Stomach (tissue), 9 donors: ENCODE results near the gene ST6GALNAC3. TPM values are rescaled to one million over a fixed set of nuclear protein-coding genes. Genes with fewer than 3 reads are reported as not detected.

Experiments
- DNase-seq, 2 donors: peaks; one replicate each; pipeline versions ENCODE4 v3.0.0 to v3.0.0-alpha.2; 2013 to 2019
- H3K27ac ChIP-seq, 5 donors: fragments of 200-600 bp in 4 of 5; sonication (generic) in 4 of 5; one replicate each; pipeline ENCODE4 v1.5.1; 2013 to 2019; ENCODE audit warnings: mild to moderate bottlenecking in 1 of 5, moderate library complexity in 1 of 5
- H3K27me3 ChIP-seq, 3 donors: fragments of 200-600 bp; sonication (generic); one replicate each; pipeline ENCODE4 v1.5.1; 2017 to 2019; ENCODE audit warnings: mixed run types in 1 of 3
- H3K36me3 ChIP-seq, 4 donors: fragments of 200-600 bp; sonication (generic); 1 replicate in 3 of 4; 2 replicates in 1 of 4; pipeline ENCODE4 v1.5.1; 2016 to 2019
- H3K4me1 ChIP-seq, 4 donors: fragments of 200-600 bp; sonication (generic); one replicate each; pipeline ENCODE4 v1.5.1; 2016 to 2019
- H3K4me3 ChIP-seq, 4 donors: fragments of 200-600 bp; sonication (generic) in 3 of 4; one replicate each; pipeline ENCODE4 v1.5.1; 2016 to 2019; ENCODE audit warnings: mild to moderate bottlenecking in 1 of 4
- H3K9me3 ChIP-seq, 4 donors: fragments of 200-600 bp; sonication (generic); one replicate each; pipeline ENCODE4 v1.5.1; 2016 to 2019
- CTCF ChIP-seq, 7 experiments: fragments of 450-650 bp in 4 of 7; fragments of 200-600 bp in 3 of 7; sonication (generic) in 3 of 7; IDR thresholded peaks; one replicate each; pipeline ENCODE4 v1.5.1; 2016 to 2019; ENCODE audit warnings: antibody characterized with exemption in 7 of 7, control low read depth in 2 of 7, mild to moderate bottlenecking in 1 of 7
- EP300 ChIP-seq: sonication (generic); formaldehyde crosslinking; IDR thresholded peaks from one replicate; pipeline ENCODE4 v1.6.1; 2017; ENCODE audit warnings: antibody characterized with exemption
- POLR2A ChIP-seq, 4 donors: fragments of 450-650 bp; IDR thresholded peaks; one replicate each; pipeline ENCODE4 v1.6.1; 2016; ENCODE audit warnings: antibody characterized with exemption in 4 of 4, control low read depth in 2 of 4, mild to moderate bottlenecking in 1 of 4, moderate library complexity in 1 of 4
- POLR2AphosphoS5 ChIP-seq, 3 donors: sonication (generic); formaldehyde crosslinking; IDR thresholded peaks; one replicate each; pipeline ENCODE4 v1.6.1; 2016; ENCODE audit warnings: antibody characterized with exemption in 3 of 3
- WGBS, 5 donors: extraction: QIAGEN DNeasy Blood & Tissue Kit in 3 of 5; methylation state at CpG; one replicate each; pipeline versions ENCODE4 v1.1.5 to v1.1.7; 2013 to 2018; 5-methylcytosine and 5-hydroxymethylcytosine counted together
- intact Hi-C: fragments of 100-400 bp; cut with DNase I; formaldehyde crosslinking; loops from one replicate; pipeline ENCODE4 v1.15.1; 2023; ENCODE audit warnings: low total_unique reads
- polyA plus RNA-seq, 3 donors: library from polyadenylated mRNA; stranded (reverse); fragments of 200-250 nt; gene quantifications; one replicate each; pipeline ENCODE4 v1.2.3, GENCODE V29; 2013
- total RNA-seq, 5 donors: library from RNA; depleted of rRNA; stranded (reverse); fragments of >200 nt; gene quantifications; one replicate each; pipeline versions ENCODE4 v1.1.0 to v1.2.3, GENCODE V29; 2014 to 2016
- donor health status: healthy with polysubstance abuse.
- donor health status: Bipolar disorder and iron deficiency.
- donor health status: healthy.

ST6GALNAC3 gene
- total and polyA plus RNA-seq, 8 donors = under 0.01 to 21.7 (median 1.2) TPM; not detected in 1

- Histone ChIP-seq H3K36me3 (no peaks in the 10 kb centered on the region), H3K4me3 (no peak overlapping the region), H3K27me3 (no peaks in the 10 kb centered on the region), H3K27ac (no peak overlapping the region), H3K9me3 (no peaks in the 10 kb centered on the region), H3K4me1 (no peaks in the 10 kb centered on the region)
- no peak for DNase-seq
- 86 to 94% (median 93%) methylated on average over 1 of the region's 1 CpG for WGBS, 5 donors
- intact Hi-C loops = no loop called here
- no peak for TF ChIP-seq CTCF (IDR thresholded peaks at IDR 0.05)
- TF ChIP-seq EP300 = no peak
- TF ChIP-seq POLR2A (IDR thresholded peaks at IDR 0.05) = no peak
Measured at GRCh38 chr1:76470166-76470565, 395.6 kb downstream of the ST6GALNAC3 start.

GRCh38 chr1:76471536-76471935 lies 397.0 kb downstream of the ST6GALNAC3 start:
- H3K36me3 ChIP-seq = no peaks in the 10 kb centered on the region
- intact Hi-C loops = no loop called here
- H3K4me3 ChIP-seq = no peak overlapping the region
- H3K27ac ChIP-seq = no peak overlapping the region
- no peaks in the 10 kb centered on the region for H3K4me1 ChIP-seq
- no peak for TF ChIP-seq POLR2A (IDR thresholded peaks at IDR 0.05)
- TF ChIP-seq POLR2AphosphoS5 (IDR thresholded peaks at IDR 0.05) = no peak
- no peak for TF ChIP-seq CTCF (IDR thresholded peaks at IDR 0.05)
- no peak for TF ChIP-seq EP300
- no peaks in the 10 kb centered on the region for H3K27me3 ChIP-seq
- H3K9me3 ChIP-seq = no peaks in the 10 kb centered on the region
- DNase-seq = no peak

- TF ChIP-seq CTCF (IDR thresholded peaks at IDR 0.05) (no peak), POLR2AphosphoS5 (IDR thresholded peaks at IDR 0.05) (no peak), POLR2A (IDR thresholded peaks at IDR 0.05) (no peak), EP300 (no peak)
- H3K27ac ChIP-seq = no peak overlapping the region
- no peaks in the 10 kb centered on the region for H3K9me3 ChIP-seq
- DNase-seq = no peak
- H3K36me3 ChIP-seq = no peaks in the 10 kb centered on the region
- intact Hi-C loops = no loop called here
- H3K27me3 ChIP-seq = no peaks in the 10 kb centered on the region
- H3K4me1 ChIP-seq = no peaks in the 10 kb centered on the region
- 63 to 81% (median 71%) methylated on average over 1 of the region's 1 CpG for WGBS, 5 donors
- H3K4me3 ChIP-seq = no peak overlapping the region
Measured at GRCh38 chr1:76473591-76473990, 399.0 kb downstream of the ST6GALNAC3 start.

- TF ChIP-seq POLR2AphosphoS5 (IDR thresholded peaks at IDR 0.05) (no peak), POLR2A (IDR thresholded peaks at IDR 0.05) (no peak), EP300 (no peak), CTCF (IDR thresholded peaks at IDR 0.05) (no peak)
- no peaks in the 10 kb centered on the region for H3K4me1 ChIP-seq
- no peaks in the 10 kb centered on the region for H3K36me3 ChIP-seq
- intact Hi-C loops = no loop called here
- WGBS, 5 donors = 74 to 89% (median 78%) methylated on average over 4 of the region's 4 CpGs
- no peaks in the 10 kb centered on the region for H3K9me3 ChIP-seq
- no peak overlapping the region for H3K4me3 ChIP-seq
- no peak overlapping the region for H3K27ac ChIP-seq
- no peaks in the 10 kb centered on the region for H3K27me3 ChIP-seq
- DNase-seq = no peak
Measured at GRCh38 chr1:76474922-76475321, 400.4 kb downstream of the ST6GALNAC3 start.

- Histone ChIP-seq H3K4me3 (no peak overlapping the region), H3K27me3 (no peaks in the 10 kb centered on the region), H3K4me1 (no peaks in the 10 kb centered on the region), H3K9me3 (no peaks in the 10 kb centered on the region), H3K27ac (no peak overlapping the region), H3K36me3 (no peaks in the 10 kb centered on the region)
- DNase-seq = no peak
- no peak for TF ChIP-seq POLR2A (IDR thresholded peaks at IDR 0.05)
- no peak for TF ChIP-seq EP300
- no peak for TF ChIP-seq CTCF (IDR thresholded peaks at IDR 0.05)
- no peak for TF ChIP-seq POLR2AphosphoS5 (IDR thresholded peaks at IDR 0.05)
- intact Hi-C loops = no loop called here
Measured at GRCh38 chr1:76477156-76477555, 402.6 kb downstream of the ST6GALNAC3 start.
